NB4 (cell line): Measurements from ENCODE around the gene RHOH.

Experiments used
- POLR2A ChIP-seq: IDR thresholded peaks from 2 replicates; pipeline ENCODE4 v1.6.1; 2011; ENCODE audit warnings: mild to moderate bottlenecking; ENCODE audit not compliant: insufficient read length; ENCODE audit errors: extremely low read depth
- TF ChIP-seq, protein P1 (sequence below): IDR thresholded peaks from one replicate; pipeline ENCODE4 v1.5.1; 2012; ENCODE audit warnings: low read depth, low read length

DNA sequence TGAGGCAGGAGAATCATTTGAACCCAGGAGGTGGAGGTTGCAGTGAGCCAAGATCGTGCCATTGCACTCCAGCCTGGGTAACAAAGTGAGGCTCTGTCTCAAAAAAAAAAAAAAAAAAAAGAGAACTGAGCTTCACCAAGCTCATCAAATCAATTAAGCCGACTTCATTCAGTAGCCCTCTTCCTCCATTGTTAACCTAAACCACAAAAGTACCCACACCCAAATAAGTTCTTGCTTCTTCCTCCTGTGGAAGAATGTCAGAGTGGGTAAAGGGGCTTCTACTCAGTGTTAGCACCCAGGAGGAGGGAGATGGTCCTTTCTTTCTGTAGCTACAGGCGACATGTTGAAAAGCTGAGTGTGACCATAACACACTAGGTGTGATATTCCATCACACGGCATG is 79.7 kb downstream of the RHOH start:
- TF ChIP-seq, protein P1, sequence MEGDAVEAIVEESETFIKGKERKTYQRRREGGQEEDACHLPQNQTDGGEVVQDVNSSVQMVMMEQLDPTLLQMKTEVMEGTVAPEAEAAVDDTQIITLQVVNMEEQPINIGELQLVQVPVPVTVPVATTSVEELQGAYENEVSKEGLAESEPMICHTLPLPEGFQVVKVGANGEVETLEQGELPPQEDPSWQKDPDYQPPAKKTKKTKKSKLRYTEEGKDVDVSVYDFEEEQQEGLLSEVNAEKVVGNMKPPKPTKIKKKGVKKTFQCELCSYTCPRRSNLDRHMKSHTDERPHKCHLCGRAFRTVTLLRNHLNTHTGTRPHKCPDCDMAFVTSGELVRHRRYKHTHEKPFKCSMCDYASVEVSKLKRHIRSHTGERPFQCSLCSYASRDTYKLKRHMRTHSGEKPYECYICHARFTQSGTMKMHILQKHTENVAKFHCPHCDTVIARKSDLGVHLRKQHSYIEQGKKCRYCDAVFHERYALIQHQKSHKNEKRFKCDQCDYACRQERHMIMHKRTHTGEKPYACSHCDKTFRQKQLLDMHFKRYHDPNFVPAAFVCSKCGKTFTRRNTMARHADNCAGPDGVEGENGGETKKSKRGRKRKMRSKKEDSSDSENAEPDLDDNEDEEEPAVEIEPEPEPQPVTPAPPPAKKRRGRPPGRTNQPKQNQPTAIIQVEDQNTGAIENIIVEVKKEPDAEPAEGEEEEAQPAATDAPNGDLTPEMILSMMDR: no peak
- no peak for TF ChIP-seq POLR2A
